ENCODE measurements around the gene B4GAT1.
"Not testable (repeated sequence)": the region's sequence is repeated elsewhere in the genome, so short reads cannot be mapped to it uniquely, and the experiment has no call there.

The B4GAT1 gene

GRCh38 chr11:66347425-66348276 lies at the start of gene B4GAT1:
B4GAT1 (minus strand) TSS chr11:66347629; CDS start chr11:66347545, 84 bp downstream.
- peak; percentile 59 to 69 for DNase-seq (ENCODE audit: low read depth in 1 of 2, low spot score in 1 of 2)

GRCh38 chr11:66393954-66394353 lies 46.5 kb upstream of the B4GAT1 start:
- DNase-seq (ENCODE audit: low read depth in 1 of 2, low spot score in 1 of 2): no peak

GRCh38 chr11:66391322-66391721 lies 43.9 kb upstream of the B4GAT1 start:
- DNase-seq (ENCODE audit: low read depth in 1 of 2, low spot score in 1 of 2): no peak

- DNase-seq (ENCODE audit: low read depth in 1 of 2, low spot score in 1 of 2): peak; percentile 35
Observed at GRCh38 chr11:66388780-66389386, 41.5 kb upstream of the B4GAT1 start.

GRCh38 chr11:66386171-66387069 lies 39.0 kb upstream of the B4GAT1 start:
- peak; percentile 65 to 82 for DNase-seq (ENCODE audit: low read depth in 1 of 2, low spot score in 1 of 2)

- DNase-seq (ENCODE audit: low read depth in 1 of 2, low spot score in 1 of 2): not testable (repeated sequence)
Observed at GRCh38 chr11:66384316-66384715, 36.9 kb upstream of the B4GAT1 start.

GRCh38 chr11:66380264-66380663 lies 32.8 kb upstream of the B4GAT1 start:
- DNase-seq (ENCODE audit: low read depth in 1 of 2, low spot score in 1 of 2): not testable (repeated sequence)

- not testable (repeated sequence) for DNase-seq (ENCODE audit: low read depth in 1 of 2, low spot score in 1 of 2)
Observed at GRCh38 chr11:66373690-66374287, 26.4 kb upstream of the B4GAT1 start.

GRCh38 chr11:66373265-66373664 lies 25.8 kb upstream of the B4GAT1 start:
- DNase-seq (ENCODE audit: low read depth in 1 of 2, low spot score in 1 of 2): no peak

- DNase-seq (ENCODE audit: low read depth in 1 of 2, low spot score in 1 of 2): peak; percentile 44 to 66
Observed at GRCh38 chr11:66371627-66372415, 24.4 kb upstream of the B4GAT1 start, which contains the start of gene SLC29A2. SLC29A2 (minus strand) TSS chr11:66371760; CDS start chr11:66371591, 169 bp downstream.

GRCh38 chr11:66369073-66369894 lies 21.9 kb upstream of the B4GAT1 start:
- no peak for DNase-seq (ENCODE audit: low read depth in 1 of 2, low spot score in 1 of 2)

- DNase-seq (ENCODE audit: low read depth in 1 of 2, low spot score in 1 of 2): no peak
Observed at GRCh38 chr11:66368484-66368883, 21.1 kb upstream of the B4GAT1 start.

GRCh38 chr11:66367561-66368312 lies 20.3 kb upstream of the B4GAT1 start:
- no peak for DNase-seq (ENCODE audit: low read depth in 1 of 2, low spot score in 1 of 2)

GRCh38 chr11:66366844-66367477 lies 19.5 kb upstream of the B4GAT1 start:
- DNase-seq (ENCODE audit: low read depth in 1 of 2, low spot score in 1 of 2): no peak

GRCh38 chr11:66365711-66366619 lies 18.5 kb upstream of the B4GAT1 start:
- DNase-seq (ENCODE audit: low read depth in 1 of 2, low spot score in 1 of 2): no peak

GRCh38 chr11:66365166-66365565 lies 17.7 kb upstream of the B4GAT1 start:
- no peak for DNase-seq (ENCODE audit: low read depth in 1 of 2, low spot score in 1 of 2)
